IMR-90 (cell line): Measurements from ENCODE around the gene CDK5RAP2. TPM values are rescaled to one million over a fixed set of nuclear protein-coding genes. Genes with fewer than 3 reads are reported as not detected.

ENCODE experiments used
- ATAC-seq: fragments of 200-7000 bp; cut with Tn5 transposase; 2 replicates; pipeline ENCODE4 v1.9.1; 2020; ENCODE audit warnings: low read depth, mild to moderate bottlenecking, moderate library complexity
- BruUV-seq: library from RNA; stranded (reverse); fragments of 400-500 nt; replicated peaks from 2 replicates; lab custom pipeline; 2021; lab: Mats Ljungman, UMichigan
- CTCF ChIA-PET: fragments of 300-600 bp; formaldehyde crosslinking; extraction: SDS; loops from one replicate; lab custom pipeline; 2021; ENCODE audit warnings: antibody characterized with exemption; lab: Yijun Ruan, JAX
- POLR2A ChIA-PET: fragments of 300-600 bp; sonication (Branson Sonifier 250); formaldehyde crosslinking; loops from one replicate; lab custom pipeline; 2022; ENCODE audit warnings: antibody characterized with exemption; ENCODE audit not compliant: unreplicated experiment; lab: Charles Lee
- DNase-seq: peaks from one replicate; pipeline ENCODE4 v3.0.0; 2013
- H2AFZ ChIP-seq: replicated peaks from 2 replicates; pipeline ENCODE3; 2013; ENCODE audit warnings: low read length, mild to moderate bottlenecking; ENCODE audit not compliant: poor library complexity
- H2AK5ac ChIP-seq: 2 replicates; pipeline ENCODE4 v1.6.1; 2013; ENCODE audit warnings: low read depth, low read length, inconsistent platforms
- H2AK9ac ChIP-seq: replicated peaks from 2 replicates; pipeline ENCODE3; 2013; ENCODE audit warnings: mild to moderate bottlenecking, low read depth, low read length, moderate library complexity; ENCODE audit not compliant: poor library complexity
- H2BK120ac ChIP-seq: 2 replicates; pipeline ENCODE4 v1.6.1; 2013; ENCODE audit warnings: low read depth, low read length, inconsistent platforms
- H2BK15ac ChIP-seq: 3 replicates; pipeline ENCODE4 v1.6.1; 2013; ENCODE audit warnings: low read depth, low read length, inconsistent platforms
- H2BK20ac ChIP-seq: 2 replicates; pipeline ENCODE4 v1.6.1; 2013; ENCODE audit warnings: low read depth, mild to moderate bottlenecking, inconsistent platforms, low read length, moderate library complexity
- H2BK5ac ChIP-seq: 2 replicates; pipeline ENCODE4 v1.6.1; 2013; ENCODE audit warnings: mild to moderate bottlenecking, low read depth, low read length, inconsistent platforms; ENCODE audit not compliant: poor library complexity, severe bottlenecking
- H3K14ac ChIP-seq: replicated peaks from 2 replicates; pipeline ENCODE4 v1.6.1; 2013; ENCODE audit warnings: low read depth, low read length, inconsistent platforms
- H3K18ac ChIP-seq: 2 replicates; pipeline ENCODE4 v1.6.1; 2013; ENCODE audit warnings: low read depth, low read length, control low read depth
- H3K23ac ChIP-seq: 2 replicates; pipeline ENCODE4 v1.6.1; 2013; ENCODE audit warnings: low read depth, low read length, inconsistent platforms
- H3K27ac ChIP-seq: 2 replicates; pipeline ENCODE4 v1.5.1; 2013; ENCODE audit warnings: mild to moderate bottlenecking, control low read depth, low read length; ENCODE audit not compliant: insufficient read depth
- H3K27me3 ChIP-seq: 2 replicates; pipeline ENCODE4 v1.6.1; 2013; ENCODE audit warnings: low read length; ENCODE audit not compliant: control insufficient read depth, insufficient read depth
- H3K36me3 ChIP-seq: 2 replicates; pipeline ENCODE4 v1.6.1; 2013; ENCODE audit warnings: low read length, mixed read lengths; ENCODE audit not compliant: control insufficient read depth, insufficient read depth
- H3K4ac ChIP-seq: 2 replicates; pipeline ENCODE4 v1.6.1; 2013; ENCODE audit warnings: low read depth, low read length, inconsistent platforms
- H3K4me1 ChIP-seq: 2 replicates; pipeline ENCODE4 v1.6.1; 2013; ENCODE audit warnings: low read length, mixed read lengths; ENCODE audit not compliant: control insufficient read depth, insufficient read depth
- H3K4me2 ChIP-seq: 2 replicates; pipeline ENCODE4 v1.6.1; 2013; ENCODE audit warnings: low read depth, mild to moderate bottlenecking, control low read depth, low read length, moderate library complexity
- H3K4me3 ChIP-seq: 2 replicates; pipeline ENCODE4 v1.5.1; 2013; ENCODE audit warnings: low read depth, mild to moderate bottlenecking, control low read depth, low read length, moderate library complexity; ENCODE audit not compliant: insufficient read depth
- H3K56ac ChIP-seq: 2 replicates; pipeline ENCODE4 v1.6.1; 2013; ENCODE audit warnings: low read length, inconsistent platforms; ENCODE audit not compliant: insufficient read depth; ENCODE audit errors: extremely low read depth
- H3K79me1 ChIP-seq, 2 experiments: 2 replicates each; pipeline ENCODE4 v1.6.1; 2013; ENCODE audit warnings: low read length in 2 of 2, inconsistent platforms in 1 of 2, low read depth in 1 of 2
- H3K9ac ChIP-seq: 2 replicates; pipeline ENCODE4 v1.6.1; 2013; ENCODE audit warnings: low read depth, low read length, control low read depth
- H3K9me1 ChIP-seq: 2 replicates; pipeline ENCODE4 v1.6.1; 2013; ENCODE audit warnings: low read length, inconsistent platforms; ENCODE audit not compliant: insufficient read depth
- H3K9me3 ChIP-seq: 2 replicates; pipeline ENCODE4 v1.6.1; 2013; ENCODE audit warnings: low read length; ENCODE audit not compliant: control insufficient read depth, insufficient read depth
- H4K20me1 ChIP-seq: 2 replicates; pipeline ENCODE4 v1.6.1; 2013; ENCODE audit warnings: low read length, inconsistent platforms; ENCODE audit not compliant: insufficient read depth
- H4K5ac ChIP-seq: 2 replicates; pipeline ENCODE4 v1.6.1; 2013; ENCODE audit warnings: mild to moderate bottlenecking, low read depth, low read length, control low read depth
- H4K8ac ChIP-seq, 2 experiments: 2 replicates each; pipeline ENCODE4 v1.6.1; 2013; ENCODE audit warnings: low read depth in 2 of 2, low read length in 2 of 2, control low read depth in 1 of 2, inconsistent platforms in 1 of 2
- H4K91ac ChIP-seq: 2 replicates; pipeline ENCODE4 v1.6.1; 2013; ENCODE audit warnings: low read depth, low read length, inconsistent platforms; ENCODE audit not compliant: insufficient read depth
- BHLHE40 ChIP-seq: fragments of 150-350 bp; IDR thresholded peaks from 2 replicates; pipeline ENCODE4 v1.6.1; 2016; ENCODE audit warnings: mild to moderate bottlenecking, low read depth, low read length
- CEBPB ChIP-seq: IDR thresholded peaks from 2 replicates; pipeline ENCODE4 v1.6.1; 2012; ENCODE audit warnings: low read depth, low read length, improper control_type of control experiment
- CHD1 ChIP-seq: IDR thresholded peaks from 2 replicates; pipeline ENCODE4 v1.6.1; 2012; ENCODE audit warnings: low read depth, low read length, improper control_type of control experiment
- ELK1 ChIP-seq: fragments of 150-350 bp; IDR thresholded peaks from 2 replicates; pipeline ENCODE4 v1.6.1; 2016; ENCODE audit warnings: low read depth, mild to moderate bottlenecking, low read length, moderate library complexity, borderline replicate concordance
- FOS ChIP-seq: fragments of 150-350 bp; IDR thresholded peaks from 2 replicates; pipeline ENCODE4 v1.6.1; 2016; ENCODE audit warnings: low read depth, low read length
- MAFK ChIP-seq: IDR thresholded peaks from 2 replicates; pipeline ENCODE4 v1.6.1; 2012; ENCODE audit warnings: low read depth, low read length, improper control_type of control experiment
- MAZ ChIP-seq: IDR thresholded peaks from 2 replicates; pipeline ENCODE4 v1.6.1; 2012; ENCODE audit warnings: low read depth, mild to moderate bottlenecking, low read length, improper control_type of control experiment, moderate library complexity, borderline replicate concordance
- MXI1 ChIP-seq: IDR thresholded peaks from 2 replicates; pipeline ENCODE4 v1.6.1; 2012; ENCODE audit warnings: low read depth, mild to moderate bottlenecking, low read length, moderate library complexity, borderline replicate concordance
- NFE2L2 ChIP-seq: fragments of 150-350 bp; IDR thresholded peaks from 2 replicates; pipeline ENCODE4 v1.6.1; 2016; ENCODE audit warnings: low read depth, mild to moderate bottlenecking, low read length
- POLR2A ChIP-seq: IDR thresholded peaks from 2 replicates; pipeline ENCODE4 v1.6.1; 2012; ENCODE audit warnings: mild to moderate bottlenecking, low read depth, low read length
- RAD21 ChIP-seq: IDR thresholded peaks from 2 replicates; pipeline ENCODE4 v1.6.1; 2012; ENCODE audit warnings: low read length, improper control_type of control experiment
- RCOR1 ChIP-seq: IDR thresholded peaks from 2 replicates; pipeline ENCODE4 v1.6.1; 2012; ENCODE audit warnings: mild to moderate bottlenecking, low read length, improper control_type of control experiment; ENCODE audit not compliant: insufficient replicate concordance
- RFX5 ChIP-seq: IDR thresholded peaks from 2 replicates; pipeline ENCODE4 v1.8.0; 2012; ENCODE audit warnings: low read depth, mild to moderate bottlenecking, low read length, moderate library complexity
- SMC3 ChIP-seq: fragments of 150-350 bp; IDR thresholded peaks from 2 replicates; pipeline ENCODE4 v1.6.1; 2016; ENCODE audit warnings: low read depth, mild to moderate bottlenecking, antibody characterized with exemption, low read length, moderate library complexity
- USF2 ChIP-seq: fragments of 150-350 bp; IDR thresholded peaks from 2 replicates; pipeline ENCODE4 v1.6.1; 2017; ENCODE audit warnings: mild to moderate bottlenecking, antibody characterized with exemption, low read length, low read depth
- WGBS, 2 experiments: methylation state at CpG; one replicate each; pipeline versions ENCODE4 v1.1.5 to v1.1.7; 2013; ENCODE audit warnings: missing lambda C conversion rate in 2 of 2; ENCODE audit not compliant: insufficient read length in 1 of 2; ENCODE audit errors: extremely low coverage in 2 of 2; 5-methylcytosine and 5-hydroxymethylcytosine counted together
- dilution Hi-C: fragments of 300-500 bp; cut with HindIII; formaldehyde crosslinking; loops from one replicate; pipeline ENCODE4 v1.14.3; 2018; ENCODE audit warnings: low sequenced_read_pairs; ENCODE audit not compliant: unreplicated experiment
- in situ Hi-C: fragments of 300-500 bp; cut with MboI; formaldehyde crosslinking; loops from 3 replicates; pipeline ENCODE4 v1.14.3; 2019; ENCODE audit warnings: low sequenced_read_pairs, inconsistent platforms, mixed read lengths
- intact Hi-C: fragments of 100-400 bp; cut with micrococcal nuclease; formaldehyde crosslinking; loops from 2 replicates; pipeline ENCODE4 v1.10.0; 2022
- polyA plus RNA-seq, 3 experiments: library from polyadenylated mRNA; depleted of rRNA; stranded (reverse); fragments of >200 nt; gene quantifications; 2 replicates each; pipeline ENCODE4 v1.2.3, GENCODE V29; 2012; ENCODE audit warnings: low replicate concordance in 1 of 3
- total RNA-seq: library from RNA; depleted of rRNA; stranded (reverse); fragments of >200 nt; gene quantifications from 2 replicates; pipeline ENCODE4 v1.2.3, GENCODE V29; 2012
- TF ChIP-seq, protein P1 (sequence below): conservative IDR thresholded peaks from 2 replicates; pipeline ENCODE4 v1.5.1; 2012; ENCODE audit warnings: mild to moderate bottlenecking, low read depth, low read length, improper control_type of control experiment

Gene CDK5RAP2
- total and polyA plus RNA-seq, 2 of the 4 experiments (the other 2 are of a cell fraction): 29.5 to 31.7 TPM

DNA sequence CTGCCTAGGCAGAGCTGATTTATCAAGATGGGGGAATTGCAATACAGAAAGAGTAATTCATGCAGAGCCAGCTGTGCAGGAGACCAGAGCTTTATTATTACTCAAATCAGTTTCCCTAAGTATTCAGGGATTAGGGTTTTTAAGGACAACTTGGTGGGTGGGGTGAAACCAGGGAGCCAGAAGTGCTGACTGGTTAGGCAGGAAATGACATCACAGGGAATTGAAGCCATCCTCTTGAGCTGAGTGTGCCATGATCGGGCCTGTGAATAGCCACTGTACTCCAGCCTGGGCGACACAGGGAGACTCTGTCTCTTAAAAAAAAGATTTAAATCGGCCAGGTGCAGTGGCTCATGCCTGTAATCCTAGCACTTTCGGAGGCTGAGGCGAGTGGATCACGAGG lies 45.3 kb upstream of the CDK5RAP2 start:
- Histone ChIP-seq H2BK120ac (no peak overlapping the region), H3K36me3 (peaks cover 1% of the 10 kb centered on the region; the same call in 1 of the 2 replicates), H3K14ac (0 out of 2 replicates have a peak overlapping the region, but pooled peaks have one; percentile 66), H3K4ac (peak overlapping the region; percentile 33; the same call in 1 of the 2 replicates), H3K18ac (no peak overlapping the region), H3K9me1 (peaks cover 6% of the 10 kb centered on the region; the same call in 1 of the 2 replicates), H2AFZ (no peak overlapping the region), H2BK5ac (no peak overlapping the region), H3K23ac (no peak overlapping the region), H3K9ac (no peak overlapping the region), H2AK5ac (no peak overlapping the region), H4K5ac (no peak overlapping the region), H3K9me3 (no peaks in the 10 kb centered on the region), H2BK20ac (no peak overlapping the region), H4K91ac (no peak overlapping the region), H3K4me1 (peaks cover 2% of the 10 kb centered on the region), H3K79me1 (peaks cover 0 to 14% of the 10 kb centered on the region in 2 experiments; a peak in 2 of 4 replicates), H3K4me2 (no peak overlapping the region), H3K4me3 (no peak overlapping the region), H3K27me3 (no peaks in the 10 kb centered on the region), H3K56ac (no peak overlapping the region), H2AK9ac (peak overlapping the region; percentile 39), H4K20me1 (peaks cover 4% of the 10 kb centered on the region; the same call in 1 of the 2 replicates), H3K27ac (no peak overlapping the region), H4K8ac (no peak overlapping the region), H2BK15ac (no peak overlapping the region)
- DNase-seq (peak; percentile 51), ATAC-seq (peak; percentile 15; the same call in 1 of the 2 replicates)
- dilution Hi-C loops: no loop called here
- BruUV-seq: no TSS peak
- intact Hi-C loops: loop anchor here (5.0 to 10.0 kb wide), 2 partner anchors 67 to 210 kb away; no protein-coding TSS in a partner anchor
- in situ Hi-C loops: no loop called here
- TF ChIP-seq FOS (no peak), USF2 (no peak), RAD21 (no peak), CEBPB (no peak), SMC3 (no peak), BHLHE40 (no peak), CHD1 (no peak), MAFK (no peak), MAZ (no peak), NFE2L2 (no peak), MXI1 (no peak), ELK1 (no peak), RCOR1 (no peak), RFX5 (no peak), POLR2A (no peak)
- TF ChIP-seq, protein P1, sequence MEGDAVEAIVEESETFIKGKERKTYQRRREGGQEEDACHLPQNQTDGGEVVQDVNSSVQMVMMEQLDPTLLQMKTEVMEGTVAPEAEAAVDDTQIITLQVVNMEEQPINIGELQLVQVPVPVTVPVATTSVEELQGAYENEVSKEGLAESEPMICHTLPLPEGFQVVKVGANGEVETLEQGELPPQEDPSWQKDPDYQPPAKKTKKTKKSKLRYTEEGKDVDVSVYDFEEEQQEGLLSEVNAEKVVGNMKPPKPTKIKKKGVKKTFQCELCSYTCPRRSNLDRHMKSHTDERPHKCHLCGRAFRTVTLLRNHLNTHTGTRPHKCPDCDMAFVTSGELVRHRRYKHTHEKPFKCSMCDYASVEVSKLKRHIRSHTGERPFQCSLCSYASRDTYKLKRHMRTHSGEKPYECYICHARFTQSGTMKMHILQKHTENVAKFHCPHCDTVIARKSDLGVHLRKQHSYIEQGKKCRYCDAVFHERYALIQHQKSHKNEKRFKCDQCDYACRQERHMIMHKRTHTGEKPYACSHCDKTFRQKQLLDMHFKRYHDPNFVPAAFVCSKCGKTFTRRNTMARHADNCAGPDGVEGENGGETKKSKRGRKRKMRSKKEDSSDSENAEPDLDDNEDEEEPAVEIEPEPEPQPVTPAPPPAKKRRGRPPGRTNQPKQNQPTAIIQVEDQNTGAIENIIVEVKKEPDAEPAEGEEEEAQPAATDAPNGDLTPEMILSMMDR: no peak
- CTCF ChIA-PET: interaction anchor here (0.9 kb wide), 1 partner anchor 106 kb away, joined by 3 read pairs; no protein-coding TSS in a partner anchor
- POLR2A ChIA-PET: no interaction called here
- no CpG with 5 or more reads among the region's 6 CpGs for WGBS, 2 experiments
